GM19035 (cell line): Measurements from ENCODE around the gene NKX1-2.

Experiments used
- ATAC-seq: cut with Tn5 transposase; IDR thresholded peaks from one replicate; pipeline ENCODE4 v1.9.1; 2021; ENCODE audit not compliant: unreplicated experiment

NKX1-2 gene

GRCh38 chr10:124418726-124419501 is 30.9 kb downstream of the NKX1-2 start, which contains the start of gene OAT:
OAT (minus strand) TSS chr10:124418923; CDS start chr10:124412171, 6,752 bp downstream.
- peak; percentile 97 for ATAC-seq

- ATAC-seq = peak; percentile 38
Observed at GRCh38 chr10:124417895-124418725, 31.7 kb downstream of the NKX1-2 start.

GRCh38 chr10:124416733-124417132 is 33.1 kb downstream of the NKX1-2 start:
- no peak for ATAC-seq

- no peak for ATAC-seq
Observed at GRCh38 chr10:124415210-124415609, 34.6 kb downstream of the NKX1-2 start.

GRCh38 chr10:124414076-124414475 is 35.8 kb downstream of the NKX1-2 start:
- no peak for ATAC-seq

GRCh38 chr10:124409696-124410095 is 40.1 kb downstream of the NKX1-2 start:
- no peak for ATAC-seq

- no peak for ATAC-seq
Observed at GRCh38 chr10:124408357-124408756, 41.5 kb downstream of the NKX1-2 start.

GRCh38 chr10:124407456-124407855 is 42.4 kb downstream of the NKX1-2 start:
- no peak for ATAC-seq

GRCh38 chr10:124403548-124403947 is 46.3 kb downstream of the NKX1-2 start:
- peak; percentile 82 for ATAC-seq

- ATAC-seq = no peak
Observed at GRCh38 chr10:124402273-124402672, 47.6 kb downstream of the NKX1-2 start.

GRCh38 chr10:124401633-124402032 is 48.2 kb downstream of the NKX1-2 start:
- no peak for ATAC-seq
